Muscle of leg (tissue), 11 donors: Measurements from ENCODE around the gene SNX3. TPM values are rescaled to one million over a fixed set of nuclear protein-coding genes. Genes with fewer than 3 reads are reported as not detected.

Experiments
- DNase-seq: peaks from one replicate; pipeline ENCODE4 v3.0.0; 2013
- H3K27ac ChIP-seq: one replicate; pipeline ENCODE4 v1.5.1; 2013; ENCODE audit warnings: mild to moderate bottlenecking, low read length, control low read depth
- H3K27me3 ChIP-seq: one replicate; pipeline ENCODE4 v1.6.1; 2013; ENCODE audit warnings: low read length; ENCODE audit not compliant: control insufficient read depth, insufficient read depth
- H3K36me3 ChIP-seq: one replicate; pipeline ENCODE4 v1.6.1; 2013; ENCODE audit warnings: low read length; ENCODE audit not compliant: control insufficient read depth, insufficient read depth
- H3K4me1 ChIP-seq: one replicate; pipeline ENCODE4 v1.6.1; 2013; ENCODE audit warnings: low read length; ENCODE audit not compliant: control insufficient read depth, insufficient read depth
- H3K4me3 ChIP-seq: one replicate; pipeline ENCODE4 v1.5.1; 2013; ENCODE audit warnings: low read length, control low read depth
- H3K9me3 ChIP-seq: replicated peaks from 2 replicates; pipeline ENCODE4 v1.6.1; 2013; ENCODE audit warnings: low read depth, low read length; ENCODE audit not compliant: control insufficient read depth
- whole genome bisulfite sequencing: methylation state at CpG from one replicate; pipeline ENCODE4 v1.1.5; 2013; ENCODE audit warnings: missing lambda C conversion rate; ENCODE audit not compliant: insufficient coverage; 5-methylcytosine and 5-hydroxymethylcytosine counted together
- polyA plus RNA-seq, 8 donors: library from polyadenylated mRNA; unstranded; fragments of 120-200 nt; gene quantifications; one replicate each; pipeline versions ENCODE4 v1.2.1 to v1.2.3, GENCODE V29; 2013; ENCODE audit warnings: inconsistent platforms in 1 of 8, low replicate concordance in 1 of 8; ENCODE audit not compliant: insufficient read length in 8 of 8, insufficient read depth in 1 of 8
- total RNA-seq: library from RNA; stranded (reverse); fragments of 120-200 nt; gene quantifications from one replicate; pipeline ENCODE4 v1.2.4, GENCODE V29; 2013

SNX3 gene
- total and polyA plus RNA-seq, 9 donors = 135 to 263 (median 219) TPM

DNA sequence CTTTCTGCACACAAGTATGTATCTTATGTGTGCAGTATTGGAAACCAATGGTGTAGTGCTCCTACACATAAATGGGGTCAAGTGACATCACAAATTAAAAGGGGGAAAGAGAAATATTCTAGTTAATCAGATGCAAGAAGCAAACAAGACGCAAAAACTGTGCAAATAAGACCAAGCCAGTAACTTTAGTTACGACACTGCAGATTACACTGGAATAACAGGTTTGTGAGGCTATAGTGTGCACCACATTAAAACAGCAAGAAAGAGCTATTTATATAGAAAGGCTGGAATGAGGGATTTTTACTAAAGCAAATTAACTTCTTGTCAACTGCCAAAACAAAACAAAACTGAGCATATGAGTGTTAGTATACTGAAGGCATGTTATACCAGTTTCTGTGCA lies 49.2 kb downstream of the SNX3 start:
- Histone ChIP-seq H3K36me3 (peaks cover 16% of the 10 kb centered on the region), H3K27ac (no peak overlapping the region), H3K4me3 (no peak overlapping the region), H3K4me1 (no peaks in the 10 kb centered on the region), H3K9me3 (no peaks in the 10 kb centered on the region), H3K27me3 (no peaks in the 10 kb centered on the region)
- WGBS = 100% methylated on average over 2 of the region's 2 CpGs
- no peak for DNase-seq

DNA sequence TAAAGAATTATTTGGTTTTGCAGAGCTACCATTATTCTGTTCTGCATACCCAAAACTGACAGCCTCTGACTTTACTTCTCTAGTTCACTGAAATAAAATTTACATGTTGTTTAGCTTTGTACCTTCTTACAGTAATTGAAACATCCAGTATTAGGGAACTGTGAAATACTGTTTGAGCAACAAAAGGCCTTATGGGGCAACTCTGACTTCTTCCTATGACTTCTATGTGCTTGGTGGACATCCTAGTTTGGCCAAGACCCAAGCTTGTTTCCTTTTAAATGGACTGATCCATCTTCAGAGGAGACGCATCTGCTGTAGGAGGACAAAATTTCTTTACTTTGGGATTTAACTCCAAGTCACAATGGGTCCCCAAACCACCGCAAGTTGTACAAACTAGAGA lies 50.3 kb downstream of the SNX3 start:
- Histone ChIP-seq H3K27ac (no peak overlapping the region), H3K4me1 (no peaks in the 10 kb centered on the region), H3K4me3 (no peak overlapping the region), H3K27me3 (no peaks in the 10 kb centered on the region), H3K9me3 (no peaks in the 10 kb centered on the region), H3K36me3 (peaks cover 12% of the 10 kb centered on the region)
- no CpG with 5 or more reads among the region's 2 CpGs for WGBS
- DNase-seq = no peak

DNA sequence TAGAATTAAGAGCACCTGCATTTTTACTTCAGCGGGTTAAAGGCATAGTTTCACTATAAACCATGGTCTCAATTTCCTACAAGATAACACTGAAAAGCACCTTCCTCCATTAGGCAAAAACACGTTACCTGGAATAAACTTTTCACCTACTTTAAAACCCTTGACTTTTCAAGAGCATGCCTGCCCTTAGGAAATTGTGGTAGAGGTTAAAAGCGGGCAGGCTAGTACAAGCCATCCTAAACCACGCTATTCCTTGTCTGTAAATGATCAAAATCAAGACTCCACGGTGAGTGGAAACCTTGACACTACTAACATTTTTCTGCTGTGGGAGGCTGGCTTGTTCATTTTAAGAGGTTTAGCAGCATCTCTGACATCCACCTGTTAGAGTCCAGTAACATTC lies 51.1 kb downstream of the SNX3 start:
- Histone ChIP-seq H3K4me3 (no peak overlapping the region), H3K9me3 (no peaks in the 10 kb centered on the region), H3K4me1 (no peaks in the 10 kb centered on the region), H3K27ac (no peak overlapping the region), H3K36me3 (peaks cover 10% of the 10 kb centered on the region), H3K27me3 (no peaks in the 10 kb centered on the region)
- DNase-seq = no peak
- WGBS = no CpG with 5 or more reads among the region's 5 CpGs

DNA sequence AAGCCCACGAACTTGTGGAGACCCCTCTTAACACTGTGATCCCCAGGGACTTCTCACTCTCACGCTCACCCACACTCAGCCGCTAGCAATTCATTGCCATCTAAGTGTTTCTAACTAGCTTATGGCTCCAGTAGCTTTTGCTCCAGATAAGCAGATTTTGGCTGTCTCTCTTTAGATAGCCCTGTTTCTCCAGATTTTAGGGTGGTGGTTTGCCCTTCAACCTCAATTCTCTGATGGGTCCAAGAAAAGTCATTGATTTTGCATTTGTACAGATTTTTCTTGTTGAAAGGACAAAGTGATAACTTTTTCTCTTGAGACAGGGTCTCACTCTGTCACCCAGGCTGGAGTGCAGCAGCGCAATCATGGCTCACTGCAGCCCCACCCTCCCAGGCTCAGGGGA lies 53.8 kb downstream of the SNX3 start:
- 83% methylated on average over 4 of the region's 4 CpGs for WGBS
- Histone ChIP-seq H3K27me3 (no peaks in the 10 kb centered on the region), H3K9me3 (no peaks in the 10 kb centered on the region), H3K4me3 (no peak overlapping the region), H3K36me3 (peaks cover 12% of the 10 kb centered on the region), H3K4me1 (peaks cover 6% of the 10 kb centered on the region), H3K27ac (no peak overlapping the region)
- DNase-seq = no peak

DNA sequence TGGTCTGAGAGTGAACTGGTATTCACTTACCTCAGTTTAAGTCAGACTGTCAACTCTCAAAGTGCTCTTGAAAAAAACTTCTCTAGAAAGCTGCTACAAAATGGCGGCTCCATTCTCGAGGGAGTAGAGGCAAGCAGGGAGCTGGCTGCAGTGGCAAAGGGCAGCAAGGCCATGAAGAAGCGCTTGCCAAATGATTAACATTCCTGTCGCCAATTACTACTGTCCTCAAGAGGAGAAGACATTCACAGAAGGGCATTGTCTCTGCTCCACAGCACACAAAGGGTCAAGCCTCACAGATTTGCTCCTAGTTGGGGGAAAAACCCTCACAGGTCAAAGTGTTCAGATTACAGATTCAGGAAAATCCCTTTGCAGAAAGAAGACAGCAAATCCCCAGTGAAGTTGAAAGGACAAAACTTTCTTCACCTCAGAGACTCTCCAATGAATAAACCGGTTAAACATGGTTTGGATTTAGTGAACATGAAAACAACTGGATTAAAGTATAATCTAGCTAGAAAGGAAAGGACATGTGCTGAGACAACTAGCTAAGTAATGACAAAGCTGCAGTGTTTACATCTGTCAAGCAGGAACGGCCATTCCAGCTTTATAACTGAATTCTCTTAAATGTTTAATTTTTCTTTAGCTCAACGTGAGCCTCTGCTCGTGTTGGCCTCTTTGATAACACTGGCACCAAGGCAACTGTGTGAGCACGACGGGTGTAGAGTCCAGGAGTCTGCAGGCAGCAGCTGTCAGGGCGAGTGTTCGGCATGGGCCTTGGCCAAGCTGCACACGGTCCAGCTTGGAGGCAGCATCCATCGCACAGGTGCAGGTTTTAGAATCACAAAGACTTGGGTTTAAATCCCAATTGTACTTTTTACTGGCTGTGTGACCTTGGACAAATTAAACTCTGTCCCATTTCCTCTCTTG lies 57.4 kb downstream of the SNX3 start:
- Histone ChIP-seq H3K27ac (no peak overlapping the region), H3K4me3 (no peak overlapping the region), H3K27me3 (no peaks in the 10 kb centered on the region), H3K9me3 (no peaks in the 10 kb centered on the region), H3K4me1 (peaks cover 6% of the 10 kb centered on the region), H3K36me3 (peaks cover 6% of the 10 kb centered on the region)
- WGBS = 63% methylated on average over 9 of the region's 14 CpGs
- peak; percentile 41 for DNase-seq

DNA sequence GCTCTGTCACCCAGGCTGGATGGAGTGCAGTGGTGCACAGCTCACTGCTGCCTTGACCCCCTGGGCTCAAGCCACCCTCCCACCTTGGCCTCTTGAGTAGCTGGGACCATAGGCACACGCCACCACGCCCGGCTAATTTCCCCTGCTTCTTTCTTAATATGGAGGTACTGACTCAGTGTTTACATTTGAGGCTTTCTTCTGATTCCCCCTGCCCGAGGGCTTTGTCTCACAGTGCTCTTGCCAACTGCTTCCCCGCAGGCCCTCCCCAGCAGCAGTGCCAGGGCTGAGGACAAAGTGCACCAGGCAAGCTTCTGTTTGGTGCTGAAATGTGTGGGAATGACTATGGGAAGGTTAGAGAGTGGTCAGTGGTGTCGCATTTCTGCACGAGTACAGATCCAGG lies 60.2 kb downstream of the SNX3 start:
- 20% methylated on average over 1 of the region's 7 CpGs for WGBS
- Histone ChIP-seq H3K4me3 (no peak overlapping the region), H3K27me3 (no peaks in the 10 kb centered on the region), H3K4me1 (peaks cover 6% of the 10 kb centered on the region), H3K36me3 (peaks cover 2% of the 10 kb centered on the region), H3K9me3 (no peaks in the 10 kb centered on the region), H3K27ac (no peak overlapping the region)
- DNase-seq = peak; percentile 42

DNA sequence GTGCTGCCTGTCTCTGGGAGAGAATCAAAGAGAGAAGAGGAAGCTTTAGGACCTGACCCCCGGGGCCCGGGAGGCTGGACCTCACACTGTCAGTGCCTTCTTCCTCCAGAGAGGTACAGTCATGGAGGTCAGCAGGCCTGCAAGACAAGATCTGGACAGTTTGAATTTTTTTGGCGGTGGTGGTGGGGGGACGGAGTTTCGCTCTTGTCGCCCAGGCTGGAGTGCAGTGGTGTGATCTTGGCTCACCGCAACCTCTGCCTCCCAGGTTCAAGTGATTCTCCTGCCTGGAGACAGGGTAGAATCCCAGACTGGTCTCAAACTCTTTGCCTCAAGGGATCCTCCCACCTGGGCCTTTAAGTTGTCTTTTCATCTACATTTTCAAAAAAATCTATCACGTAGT lies 60.7 kb downstream of the SNX3 start:
- H3K9me3 ChIP-seq = no peaks in the 10 kb centered on the region
- 91% methylated on average over 6 of the region's 8 CpGs for WGBS
- no peak for DNase-seq
- H3K27me3 ChIP-seq = no peaks in the 10 kb centered on the region
- no peak overlapping the region for H3K4me3 ChIP-seq
- peaks cover 6% of the 10 kb centered on the region for H3K4me1 ChIP-seq
- H3K36me3 ChIP-seq = peaks cover 2% of the 10 kb centered on the region
- no peak overlapping the region for H3K27ac ChIP-seq

DNA sequence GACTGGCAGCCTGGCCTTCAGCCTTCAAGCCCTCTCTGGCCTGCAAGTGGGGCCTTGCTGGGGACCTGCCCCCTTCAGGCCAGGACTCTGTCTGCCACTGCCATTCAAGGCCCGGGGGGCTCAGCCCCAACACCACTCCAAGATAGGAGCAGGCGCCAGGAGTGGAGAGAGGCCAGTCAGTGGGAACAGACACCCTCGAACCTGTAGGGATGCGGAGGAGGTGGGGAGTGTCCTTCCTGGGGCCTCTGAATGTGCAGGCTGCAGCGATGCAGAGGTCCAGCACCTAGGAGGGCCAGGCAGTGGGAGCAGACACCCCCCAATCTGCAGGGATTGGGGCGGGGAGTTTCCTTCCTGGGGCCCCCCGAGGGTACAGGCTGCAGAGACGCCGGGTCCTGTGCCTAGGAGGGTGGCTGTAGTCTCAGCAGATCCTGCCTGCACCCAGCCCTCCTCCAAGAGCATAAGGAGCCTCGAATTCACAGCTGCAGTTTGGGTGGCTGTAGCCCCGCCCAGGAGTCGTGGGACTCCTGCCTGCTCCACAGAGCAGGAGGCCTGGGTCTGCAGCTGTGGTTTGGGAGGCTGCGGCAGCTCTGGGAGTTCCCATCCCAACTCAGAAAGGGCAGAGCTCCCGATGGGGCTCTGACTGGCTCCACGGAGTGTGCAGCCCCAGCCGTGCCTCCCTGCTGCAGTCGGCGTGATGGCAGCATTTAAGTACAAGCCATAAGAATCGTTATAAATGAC lies 61.9 kb downstream of the SNX3 start:
- Histone ChIP-seq H3K9me3 (no peaks in the 10 kb centered on the region), H3K27ac (no peak overlapping the region)
- 71% methylated on average over 8 of the region's 19 CpGs for WGBS

DNA sequence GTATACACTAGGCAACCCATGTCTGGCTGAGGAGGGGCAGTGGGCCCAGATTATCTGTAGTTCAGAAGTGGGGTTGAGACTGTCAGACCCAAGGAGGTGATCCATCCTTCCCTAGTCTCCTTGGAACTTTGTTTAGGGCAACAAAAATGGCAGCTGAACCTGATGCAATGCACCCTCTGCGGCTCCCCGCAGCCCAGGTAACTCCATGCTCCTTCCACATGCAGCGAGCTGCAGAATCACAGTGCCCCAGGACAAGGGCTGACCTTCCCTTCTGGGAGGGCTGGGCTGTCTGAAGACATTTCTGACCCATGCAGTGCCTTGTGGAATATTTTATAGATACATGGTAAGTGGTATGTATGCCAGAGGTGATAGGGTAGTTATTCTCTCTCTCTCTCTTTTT lies 65.6 kb downstream of the SNX3 start:
- Histone ChIP-seq H3K36me3 (no peaks in the 10 kb centered on the region), H3K4me1 (no peaks in the 10 kb centered on the region), H3K27me3 (peaks cover 7% of the 10 kb centered on the region), H3K9me3 (no peaks in the 10 kb centered on the region), H3K4me3 (no peak overlapping the region), H3K27ac (no peak overlapping the region)
- DNase-seq = no peak
- 93% methylated on average over 3 of the region's 3 CpGs for WGBS

More for the DNA sequence above, 61.9 kb downstream of the SNX3 start:
- H3K4me1 ChIP-seq = peaks cover 6% of the 10 kb centered on the region
- H3K27me3 ChIP-seq = no peaks in the 10 kb centered on the region
- peaks cover 2% of the 10 kb centered on the region for H3K36me3 ChIP-seq
- no peak for DNase-seq
- H3K4me3 ChIP-seq = no peak overlapping the region

DNA sequence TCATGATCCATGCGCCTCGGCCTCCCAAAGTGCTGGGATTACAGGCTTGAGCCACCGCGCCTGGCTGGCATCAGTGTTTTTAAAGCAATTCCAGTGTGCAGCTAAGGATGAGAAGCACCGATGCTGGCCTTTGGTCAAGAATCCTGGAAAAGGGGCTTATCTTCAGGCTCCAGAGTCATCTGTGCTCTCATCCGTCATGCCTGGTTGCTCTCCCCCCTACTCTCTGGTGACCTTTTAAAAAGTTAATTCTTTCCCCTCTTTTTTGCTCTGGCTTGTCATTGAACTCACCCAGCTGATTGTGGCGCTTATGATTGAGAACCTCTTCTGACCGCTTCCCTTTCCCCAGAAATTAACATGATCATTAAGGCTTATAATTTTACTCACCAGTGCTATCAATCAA lies 66.3 kb downstream of the SNX3 start:
- WGBS = 83% methylated on average over 7 of the region's 8 CpGs
- Histone ChIP-seq H3K9me3 (no peaks in the 10 kb centered on the region), H3K4me1 (no peaks in the 10 kb centered on the region), H3K27me3 (peaks cover 12% of the 10 kb centered on the region), H3K36me3 (no peaks in the 10 kb centered on the region), H3K4me3 (no peak overlapping the region), H3K27ac (no peak overlapping the region)
- DNase-seq = no peak
